ENCODE measurements around the gene ARPC2.

Gene ARPC2

DNA sequence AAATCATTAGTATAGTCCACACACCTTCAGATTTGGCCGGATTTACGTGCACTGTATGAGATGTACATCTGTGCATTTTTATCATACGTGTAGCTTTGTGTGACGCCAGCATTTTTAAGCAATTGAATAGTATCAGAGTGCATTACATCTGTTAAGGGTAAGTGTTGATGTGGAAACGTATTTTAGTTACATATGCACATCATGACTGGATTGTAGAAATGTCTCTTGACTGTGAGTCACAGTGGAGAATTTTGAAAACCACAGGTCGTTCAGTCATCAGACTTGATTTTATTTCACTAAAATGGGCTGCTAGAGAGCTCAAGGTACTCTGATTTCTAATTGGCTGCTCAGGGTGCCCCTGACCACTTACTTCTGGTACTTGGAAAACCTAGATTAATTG lies 38.5 kb downstream of the ARPC2 start:
- no peak for DNase-seq (ENCODE audit: low read depth in 3 of 3)

DNA sequence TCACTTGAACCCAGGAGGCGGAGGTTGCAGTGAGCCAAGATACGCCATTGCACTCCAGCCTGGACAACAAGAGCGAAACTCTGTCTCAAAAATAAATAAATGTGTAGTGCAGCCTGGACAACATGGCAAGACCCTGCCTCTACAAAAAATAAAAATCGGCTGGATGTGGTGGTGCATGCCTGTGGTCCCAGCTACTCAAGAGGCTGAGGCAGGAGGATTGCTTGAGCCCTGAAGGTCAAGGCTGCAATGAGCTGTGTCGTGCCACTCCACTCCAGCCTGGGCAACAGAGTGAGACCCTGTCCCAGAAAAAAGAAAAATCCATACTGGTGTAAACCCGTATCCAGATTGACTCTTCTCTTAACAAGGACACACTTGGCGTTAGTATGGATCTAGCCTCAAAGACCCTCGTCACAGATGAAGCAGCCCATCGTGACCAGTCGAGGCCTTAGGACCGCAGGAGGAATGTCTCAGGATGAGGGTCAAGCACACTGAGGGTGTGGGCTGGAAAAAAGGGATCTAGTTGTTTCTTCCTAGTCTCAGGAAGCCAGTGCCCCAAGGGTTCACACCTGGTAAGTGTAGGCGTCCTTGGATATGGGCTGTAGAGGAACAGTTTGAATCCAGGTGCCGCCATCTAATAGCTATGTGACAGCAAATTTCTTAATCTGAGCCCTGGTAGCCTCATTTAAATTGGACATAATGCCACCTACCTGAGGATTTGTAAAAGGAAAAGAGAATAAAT lies 39.8 kb downstream of the ARPC2 start:
- no peak for DNase-seq (ENCODE audit: low read depth in 3 of 3)

DNA sequence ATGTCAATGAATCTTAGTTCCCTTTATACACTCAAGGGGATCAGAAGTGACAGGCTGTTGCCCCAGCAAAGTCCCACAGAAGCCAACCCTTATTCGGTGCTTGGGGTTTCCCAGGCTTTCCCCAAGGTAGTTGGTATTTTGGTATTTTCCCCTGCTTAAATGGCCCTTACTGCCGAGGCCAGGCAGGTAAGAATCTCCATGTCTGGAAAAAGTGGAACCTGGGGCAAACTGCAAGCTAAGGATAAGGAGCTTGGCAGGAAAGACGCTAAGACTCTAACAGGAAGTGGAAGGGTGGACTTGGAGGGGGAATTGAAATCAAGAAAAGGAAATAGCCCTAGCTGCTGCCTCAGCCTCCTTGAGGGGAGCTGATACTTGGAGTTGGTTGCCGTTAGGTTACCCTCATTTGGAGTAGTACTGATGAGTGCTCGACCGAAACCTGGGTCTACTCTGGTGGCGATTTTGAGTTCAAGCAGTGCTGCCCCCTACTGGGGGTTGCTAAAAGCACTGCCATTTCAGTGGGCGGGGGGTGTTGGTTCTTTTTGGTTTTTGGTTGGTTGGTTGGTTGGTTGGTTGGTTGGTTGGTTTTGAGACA lies 40.5 kb downstream of the ARPC2 start:
- DNase-seq (ENCODE audit: low read depth in 3 of 3) = peak; percentile 40 to 62 (median 42)

DNA sequence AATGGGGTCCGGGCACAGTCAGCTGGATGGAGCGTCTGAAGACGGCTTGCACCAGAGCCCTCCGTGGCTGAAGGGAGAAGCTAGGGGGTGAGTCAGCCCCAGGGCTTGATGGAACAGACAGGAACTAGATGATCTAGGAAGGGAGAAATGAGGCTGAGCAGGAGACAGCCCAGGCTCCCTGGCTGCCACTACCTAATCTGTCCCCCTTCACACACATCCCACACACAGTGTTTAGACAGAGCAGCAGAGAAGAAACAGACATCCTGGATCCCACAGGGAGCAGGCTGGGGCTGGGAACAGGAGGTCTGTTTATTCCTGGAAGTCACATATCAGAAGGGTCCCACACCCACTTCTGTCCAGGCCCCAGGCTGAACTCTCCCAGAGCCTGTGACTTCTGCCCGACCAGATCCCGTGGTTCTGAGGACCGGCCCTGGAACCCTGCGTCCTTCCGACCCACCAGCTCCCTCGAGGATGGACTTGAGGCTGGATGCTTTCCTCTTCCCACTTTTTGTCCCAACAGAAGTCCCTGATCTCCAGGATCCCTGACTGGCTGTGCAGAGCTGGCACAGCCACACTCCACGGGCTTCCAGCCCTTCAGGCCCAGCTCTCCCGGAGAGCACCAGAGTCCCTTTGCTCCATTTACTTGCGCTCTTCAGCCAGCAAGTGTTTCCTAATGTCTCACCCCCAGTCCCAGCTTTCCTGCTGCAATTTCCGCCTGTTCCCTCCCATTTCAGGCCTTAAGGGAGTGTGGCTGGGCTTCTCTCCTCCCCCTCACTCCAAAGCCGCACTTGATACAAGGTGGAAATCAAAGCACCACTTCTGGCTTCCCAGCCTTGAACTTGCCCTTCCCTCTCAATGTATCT lies 42.3 kb downstream of the ARPC2 start:
- DNase-seq (ENCODE audit: low read depth in 3 of 3) = no peak

DNA sequence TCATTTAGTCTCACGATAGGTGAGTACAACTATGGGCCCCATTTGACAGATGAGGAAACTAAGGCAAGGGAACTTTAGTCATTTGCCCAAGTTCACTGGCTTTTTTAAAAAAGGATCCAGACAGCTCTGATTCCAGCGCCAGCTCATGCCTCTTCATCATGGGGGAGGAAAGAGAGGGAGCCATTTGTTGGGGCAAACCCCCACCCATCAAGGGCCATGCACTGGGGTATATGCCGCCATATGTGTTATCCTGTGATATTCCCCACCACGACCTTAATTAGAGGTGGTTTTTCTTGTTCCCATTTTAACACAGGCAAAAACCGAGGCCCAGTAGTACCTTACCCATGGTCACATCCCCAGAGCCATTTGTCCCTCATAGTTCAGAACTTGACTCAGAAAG lies 43.2 kb downstream of the ARPC2 start:
- no peak for DNase-seq (ENCODE audit: low read depth in 3 of 3)

DNA sequence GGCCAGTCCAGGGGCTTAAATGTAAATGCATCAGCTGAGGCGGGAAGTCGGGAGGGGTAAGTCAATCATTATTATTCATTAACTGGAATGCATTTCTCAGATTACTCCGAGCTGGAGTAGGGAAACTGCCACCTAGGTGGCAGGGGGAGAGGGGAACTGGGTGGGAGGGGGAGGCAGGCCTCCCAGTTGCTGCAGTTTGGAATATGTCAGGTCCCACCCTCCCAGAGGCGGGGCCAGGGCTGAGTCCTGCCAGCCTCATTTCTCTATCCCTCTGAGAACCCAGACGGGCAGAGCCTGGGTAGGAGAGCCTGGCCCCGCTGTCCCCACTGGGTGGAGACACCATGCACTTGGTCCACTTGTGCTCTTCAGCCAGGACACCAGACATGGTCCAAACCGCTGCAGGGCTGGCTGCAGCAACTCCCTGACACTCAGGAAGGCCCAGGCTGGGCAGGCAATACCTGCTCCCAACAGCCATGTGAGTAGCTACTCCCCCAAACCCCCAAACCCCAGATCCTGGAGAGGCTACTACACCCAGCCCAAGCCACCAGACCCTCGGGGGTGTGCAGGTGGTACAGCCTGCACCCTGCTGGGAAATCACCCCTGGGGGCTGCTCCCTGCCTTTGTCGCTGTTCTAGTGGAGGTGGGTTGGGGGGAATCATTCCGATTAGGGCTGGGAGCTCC lies 43.9 kb downstream of the ARPC2 start, which contains the start of gene GPBAR1:
Gene GPBAR1, plus strand, starts transcription at position 274 of the 681 bp plus-strand sequence. CDS start 1,710 bp downstream, outside the sequence.
- no peak for DNase-seq (ENCODE audit: low read depth in 3 of 3)

DNA sequence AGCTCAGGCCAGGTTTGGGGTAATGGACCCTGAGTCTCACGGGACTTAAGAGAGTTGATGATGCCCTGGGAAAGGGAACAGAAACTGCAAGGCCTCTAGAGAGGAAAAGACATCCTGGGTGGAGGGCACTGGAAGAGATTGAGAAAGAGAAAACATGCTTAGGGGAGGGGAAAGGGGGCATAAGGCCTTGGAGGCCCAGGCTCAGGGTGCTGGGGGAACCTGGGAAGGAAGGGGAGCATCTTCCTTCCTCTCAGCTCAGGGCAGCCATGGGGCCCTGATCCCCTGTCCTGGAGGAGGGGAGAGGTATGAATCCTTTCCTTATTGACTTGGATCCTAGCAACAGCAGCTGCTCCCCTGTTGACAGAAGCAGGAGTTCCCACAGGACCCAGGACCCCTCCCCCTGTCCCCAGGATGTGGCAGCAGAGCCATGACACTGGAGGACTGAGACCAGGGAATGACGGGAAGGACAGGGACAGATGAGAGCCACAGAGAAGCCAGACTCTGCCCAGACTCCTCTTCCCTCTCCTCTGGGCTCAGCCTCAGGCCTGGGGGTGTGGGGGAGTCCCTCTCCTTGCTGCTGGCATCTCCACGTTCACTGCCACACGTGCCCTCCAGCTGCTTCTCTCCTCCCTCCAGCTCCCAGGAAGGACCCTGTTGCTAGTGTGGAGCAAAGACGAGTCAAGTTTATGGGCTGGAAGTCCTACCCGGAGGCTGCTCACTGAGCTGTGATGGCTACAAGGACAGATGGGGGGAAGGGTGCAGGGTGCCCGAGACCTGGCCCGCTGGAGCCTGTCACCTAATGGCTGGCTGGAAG lies 44.6 kb downstream of the ARPC2 start:
- no peak for DNase-seq (ENCODE audit: low read depth in 3 of 3)

DNA sequence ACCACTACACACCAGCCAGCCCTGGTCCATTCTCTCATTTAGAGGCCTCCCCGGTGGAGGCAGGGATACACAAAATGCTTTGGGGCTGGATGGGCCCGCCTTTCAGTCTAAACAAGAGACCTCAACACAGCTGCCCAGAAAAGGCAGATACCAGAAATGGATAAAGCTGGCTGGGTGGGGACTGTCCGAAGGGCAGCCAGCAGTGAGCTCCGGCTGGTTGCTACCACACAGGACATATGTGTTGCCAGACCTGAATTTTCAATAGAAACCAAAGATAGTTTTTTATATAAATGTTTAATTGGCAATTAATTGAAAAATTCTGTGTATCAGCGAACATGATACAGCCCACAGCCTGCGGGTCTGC lies 45.2 kb downstream of the ARPC2 start:
- DNase-seq (ENCODE audit: low read depth in 3 of 3) = no peak

DNA sequence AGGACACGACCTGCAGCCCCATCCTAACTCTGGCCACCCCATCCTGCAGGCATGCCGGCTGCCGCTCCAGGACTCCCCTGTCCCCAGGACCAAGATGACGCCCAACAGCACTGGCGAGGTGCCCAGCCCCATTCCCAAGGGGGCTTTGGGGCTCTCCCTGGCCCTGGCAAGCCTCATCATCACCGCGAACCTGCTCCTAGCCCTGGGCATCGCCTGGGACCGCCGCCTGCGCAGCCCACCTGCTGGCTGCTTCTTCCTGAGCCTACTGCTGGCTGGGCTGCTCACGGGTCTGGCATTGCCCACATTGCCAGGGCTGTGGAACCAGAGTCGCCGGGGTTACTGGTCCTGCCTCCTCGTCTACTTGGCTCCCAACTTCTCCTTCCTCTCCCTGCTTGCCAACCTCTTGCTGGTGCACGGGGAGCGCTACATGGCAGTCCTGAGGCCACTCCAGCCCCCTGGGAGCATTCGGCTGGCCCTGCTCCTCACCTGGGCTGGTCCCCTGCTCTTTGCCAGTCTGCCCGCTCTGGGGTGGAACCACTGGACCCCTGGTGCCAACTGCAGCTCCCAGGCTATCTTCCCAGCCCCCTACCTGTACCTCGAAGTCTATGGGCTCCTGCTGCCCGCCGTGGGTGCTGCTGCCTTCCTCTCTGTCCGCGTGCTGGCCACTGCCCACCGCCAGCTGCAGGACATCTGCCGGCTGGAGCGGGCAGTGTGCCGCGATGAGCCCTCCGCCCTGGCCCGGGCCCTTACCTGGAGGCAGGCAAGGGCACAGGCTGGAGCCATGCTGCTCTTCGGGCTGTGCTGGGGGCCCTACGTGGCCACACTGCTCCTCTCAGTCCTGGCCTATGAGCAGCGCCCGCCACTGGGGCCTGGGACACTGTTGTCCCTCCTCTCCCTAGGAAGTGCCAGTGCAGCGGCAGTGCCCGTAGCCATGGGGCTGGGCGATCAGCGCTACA lies 45.9 kb downstream of the ARPC2 start:
- DNase-seq (ENCODE audit: low read depth in 3 of 3) = no peak

DNA sequence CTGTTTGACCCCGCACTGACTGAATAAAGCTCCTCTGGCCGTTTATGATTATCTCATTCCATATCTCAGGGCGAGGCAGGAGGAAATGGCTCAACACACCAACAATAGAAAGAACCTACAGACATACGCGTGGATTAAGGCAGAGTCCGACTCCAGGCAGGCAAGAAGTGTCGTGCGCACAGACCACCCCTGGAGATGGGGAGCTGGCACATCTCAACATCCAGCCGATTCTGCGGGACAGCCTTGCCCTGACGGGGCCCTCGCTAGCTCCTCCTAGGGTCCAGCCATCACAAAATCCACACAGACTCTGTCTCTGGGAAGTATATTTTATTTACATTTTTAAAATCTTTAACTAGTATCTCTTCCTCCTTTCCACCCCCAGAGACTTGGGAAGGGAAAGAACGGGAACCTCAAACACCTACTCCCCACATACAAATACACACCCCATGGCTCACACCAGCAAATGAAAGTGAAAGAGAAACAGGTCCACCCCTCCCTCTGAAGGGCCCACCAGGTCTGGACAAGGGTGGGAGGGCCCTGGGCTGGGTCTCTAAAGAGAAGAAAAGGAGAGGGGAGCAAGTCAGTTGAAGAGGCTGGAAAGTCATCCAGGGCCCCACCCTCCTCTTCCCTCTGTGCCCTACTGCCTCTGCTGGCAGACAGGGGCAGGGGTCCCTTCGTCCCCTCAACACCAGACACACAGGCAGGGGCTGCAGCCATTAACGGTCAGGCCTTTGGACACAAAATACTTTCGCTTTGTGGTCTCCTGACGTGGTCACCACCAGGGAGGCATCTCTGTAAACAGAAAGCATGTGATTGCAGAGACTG lies 47.0 kb downstream of the ARPC2 start:
- no peak for DNase-seq (ENCODE audit: low read depth in 3 of 3)

DNA sequence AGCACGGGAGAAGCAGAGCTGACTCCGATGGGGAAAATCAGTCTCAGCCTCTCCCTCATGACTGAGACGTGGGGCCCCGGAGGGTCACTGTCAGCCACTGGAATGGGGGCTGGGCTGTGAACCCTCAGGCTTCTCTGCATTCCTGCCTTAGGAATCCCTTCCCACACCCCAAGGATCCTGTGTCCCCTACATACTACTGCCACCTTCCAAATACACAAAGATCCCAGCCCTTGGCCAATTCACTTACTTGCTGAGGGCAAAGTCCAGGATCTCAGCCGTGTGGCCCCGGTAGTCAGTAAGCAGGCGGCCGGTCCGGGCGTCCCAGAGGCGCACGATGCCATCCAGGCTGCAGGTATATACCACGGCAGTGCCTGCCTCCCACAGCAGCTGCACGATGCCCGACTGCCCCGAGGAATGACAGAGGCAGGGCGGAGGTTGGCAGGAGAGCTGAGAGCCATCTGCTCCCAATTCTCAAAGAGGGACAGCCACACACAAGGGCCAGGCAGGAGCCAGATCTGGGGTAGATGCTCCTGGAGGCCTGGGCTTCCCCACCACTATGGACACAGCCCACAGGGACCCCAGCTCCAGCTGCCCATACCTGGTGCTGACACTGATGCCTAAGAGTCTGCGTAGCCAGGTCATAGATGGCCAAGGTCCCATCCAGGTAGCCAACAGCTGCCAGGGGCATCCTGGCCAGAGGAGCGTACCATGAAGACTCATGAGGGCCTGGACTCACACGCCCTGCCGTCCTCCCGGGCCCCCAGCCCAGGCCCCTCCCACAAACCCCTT lies 48.0 kb downstream of the ARPC2 start:
- no peak for DNase-seq (ENCODE audit: low read depth in 3 of 3)

DNA sequence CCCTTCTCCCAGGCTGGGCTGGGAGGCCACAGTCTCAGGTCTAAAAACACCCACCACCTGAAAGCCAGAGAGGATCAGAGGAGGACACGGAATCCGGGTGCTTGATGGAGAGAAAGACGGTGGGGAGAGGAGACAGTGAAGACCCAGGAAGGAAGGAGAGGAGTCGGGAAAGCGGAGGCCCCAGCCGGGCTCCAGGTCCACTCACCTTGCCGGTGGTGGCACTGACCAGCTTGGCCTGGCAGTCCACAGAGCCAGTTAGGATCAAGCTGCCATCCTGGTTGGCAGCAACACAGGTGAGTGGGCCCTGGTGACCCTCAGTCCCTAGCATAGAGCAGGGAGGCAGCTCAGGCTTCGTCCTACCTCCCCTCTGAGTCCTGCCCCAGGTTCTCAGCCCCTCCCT lies 48.6 kb downstream of the ARPC2 start:
- no peak for DNase-seq (ENCODE audit: low read depth in 3 of 3)

DNA sequence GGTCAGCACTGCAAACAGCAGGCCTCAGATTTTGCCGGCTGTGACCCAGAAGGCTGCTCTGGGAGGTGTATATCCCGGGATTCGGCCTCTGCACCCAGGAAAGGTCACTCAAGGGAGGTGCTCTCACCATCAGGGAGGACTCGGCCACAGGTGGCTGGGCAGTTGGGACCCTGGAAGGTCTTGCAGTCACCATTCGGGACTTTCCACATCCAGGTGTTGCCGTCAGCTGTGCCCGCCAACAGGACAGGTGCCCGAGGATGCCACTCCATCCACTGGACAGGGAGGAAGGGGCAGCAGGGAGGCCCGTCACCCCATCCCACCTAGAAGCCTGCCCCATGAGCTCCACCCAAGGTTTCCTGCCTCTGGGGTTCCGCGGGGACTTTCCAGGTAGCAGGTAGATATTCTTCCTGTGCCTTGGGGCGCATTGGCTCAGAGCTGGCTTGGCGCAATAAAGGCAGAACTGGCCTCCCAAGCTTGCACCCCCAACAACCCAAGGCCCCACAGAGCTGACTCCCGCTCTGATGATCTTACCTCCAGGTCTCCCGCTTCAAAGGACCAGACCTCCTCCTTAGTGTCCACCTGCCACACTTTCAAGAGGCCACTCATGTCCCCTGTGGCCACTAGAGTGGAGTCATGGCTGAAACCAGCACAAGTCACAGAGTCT lies 49.5 kb downstream of the ARPC2 start:
- no peak for DNase-seq (ENCODE audit: low read depth in 3 of 3)

DNA sequence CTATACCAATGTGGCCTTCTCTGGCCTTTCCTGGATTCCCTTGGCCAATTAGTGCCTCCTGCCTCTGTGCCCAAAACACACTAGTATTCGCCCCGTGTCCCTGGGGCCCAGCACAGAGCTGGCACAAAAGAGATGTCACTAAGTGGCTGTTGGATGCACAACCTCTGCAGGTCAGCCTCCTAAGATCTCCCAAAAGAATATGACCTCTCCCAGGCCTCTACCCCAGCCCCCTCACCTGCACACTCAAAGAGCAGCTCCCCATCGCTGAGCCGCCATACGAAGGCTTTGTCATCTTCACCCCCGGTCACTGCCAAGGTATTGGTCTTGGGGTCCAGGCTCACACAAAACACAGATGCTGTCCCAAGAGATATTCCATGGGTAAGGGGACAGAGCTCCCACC lies 50.3 kb downstream of the ARPC2 start:
- DNase-seq (ENCODE audit: low read depth in 3 of 3) = no peak

DNA sequence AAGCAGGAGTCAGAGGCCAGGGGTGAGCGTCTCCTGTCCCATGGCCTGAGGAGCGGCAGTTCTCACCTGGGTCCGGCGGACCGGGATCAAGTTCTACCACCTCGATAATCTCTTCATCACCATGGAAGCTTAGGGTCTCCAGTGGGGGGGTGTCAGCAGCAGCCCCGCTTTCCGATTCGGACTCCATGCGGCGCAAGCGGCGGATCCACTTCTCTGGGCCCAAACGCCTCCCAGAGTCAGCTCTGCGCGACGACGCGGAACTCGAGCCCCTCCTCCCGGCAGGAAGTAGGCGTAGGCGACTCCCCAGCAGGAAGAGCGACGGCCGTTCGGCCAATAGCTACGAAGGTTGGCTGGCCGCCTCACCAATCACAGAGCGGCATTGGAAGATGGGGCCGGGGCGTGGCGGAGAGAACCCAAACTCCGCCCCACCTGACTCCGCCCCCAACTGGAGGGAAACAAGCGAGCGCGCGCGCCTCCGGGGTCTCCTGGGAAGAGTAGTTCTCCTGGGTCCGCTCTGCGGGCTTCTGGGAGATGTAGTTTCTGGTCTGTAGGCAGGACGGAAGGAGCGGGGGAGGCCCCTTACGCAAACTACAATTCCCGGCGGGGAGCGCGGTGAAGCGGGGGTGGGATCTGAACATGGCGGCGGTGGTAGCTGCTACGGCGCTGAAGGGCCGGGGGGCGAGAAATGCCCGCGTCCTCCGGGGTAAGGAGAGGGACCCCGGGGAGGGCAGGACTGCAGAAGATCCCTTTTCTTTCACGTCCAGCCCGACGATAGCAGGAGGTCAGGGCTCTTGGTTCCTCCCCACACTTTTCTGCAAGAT lies 53.1 kb downstream of the ARPC2 start, which contains the start of the genes AAMP and PNKD:
Gene AAMP, minus strand, starts transcription at position 238 of the 821 bp plus-strand sequence. Its CDS starts 51 bp downstream, at position 187.
Gene PNKD, plus strand, starts transcription at position 620 of the 821 bp plus-strand sequence. Its CDS starts 17 bp downstream, at position 637.
- peak; percentile 100 for DNase-seq (ENCODE audit: low read depth in 3 of 3)

DNA sequence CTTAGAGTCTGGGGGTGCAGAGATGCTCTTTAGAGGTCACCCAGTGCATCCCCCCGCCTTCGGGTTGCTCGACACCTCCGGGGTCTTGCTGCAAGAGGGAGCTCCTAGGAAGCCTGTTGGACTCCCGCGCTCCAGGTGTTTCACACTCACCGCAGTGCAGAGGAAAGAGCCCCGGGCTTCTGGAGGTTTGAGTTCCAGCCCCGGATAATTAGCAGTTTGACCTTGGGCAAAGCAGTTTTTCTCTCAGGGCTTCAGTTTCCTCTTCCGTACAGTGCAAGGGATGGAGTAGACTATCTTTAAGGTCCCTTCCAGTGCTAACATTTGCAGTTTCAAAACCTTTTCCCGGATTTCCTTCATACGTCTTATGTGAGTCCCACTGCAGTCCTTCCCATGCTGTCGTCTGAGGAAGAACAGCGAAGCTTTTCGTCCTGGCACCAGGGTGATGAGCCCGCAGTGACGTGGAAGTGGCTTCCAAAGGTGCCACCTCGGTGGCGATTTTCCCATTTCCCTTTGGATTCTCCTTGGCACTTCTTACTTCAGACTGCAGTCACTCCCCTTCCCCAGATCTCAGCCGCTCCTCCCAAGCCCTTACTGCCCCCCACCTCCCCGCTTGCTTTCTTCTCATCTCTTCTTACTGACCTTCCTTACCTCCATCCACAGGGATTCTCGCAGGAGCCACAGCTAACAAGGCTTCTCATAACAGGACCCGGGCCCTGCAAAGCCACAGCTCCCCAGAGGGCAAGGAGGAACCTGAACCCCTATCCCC lies 53.9 kb downstream of the ARPC2 start:
- DNase-seq (ENCODE audit: low read depth in 3 of 3) = no peak

Measured in stimulated activated CD4-positive, alpha-beta T cell treated with anti-CD3 and anti-CD28 coated beads, TNF-alpha, amount 100 ng/mL, for 24 hours (primary cell).